DMS 273 treated with DMSO at 0.1 percent for 48 hours (cell line): ENCODE results near the gene HELT.
A peak's percentile ranks its signal among the peaks of the same experiment; 100 is the strongest.
"Not testable (repeated sequence)": the region's sequence is repeated elsewhere in the genome, so short reads cannot be mapped to it uniquely, and the experiment has no call there.

Experiments
- DNase-seq: peaks from one replicate; lab custom pipeline; 2025; lab: John Stamatoyannopoulos, UW

Gene HELT

DNA sequence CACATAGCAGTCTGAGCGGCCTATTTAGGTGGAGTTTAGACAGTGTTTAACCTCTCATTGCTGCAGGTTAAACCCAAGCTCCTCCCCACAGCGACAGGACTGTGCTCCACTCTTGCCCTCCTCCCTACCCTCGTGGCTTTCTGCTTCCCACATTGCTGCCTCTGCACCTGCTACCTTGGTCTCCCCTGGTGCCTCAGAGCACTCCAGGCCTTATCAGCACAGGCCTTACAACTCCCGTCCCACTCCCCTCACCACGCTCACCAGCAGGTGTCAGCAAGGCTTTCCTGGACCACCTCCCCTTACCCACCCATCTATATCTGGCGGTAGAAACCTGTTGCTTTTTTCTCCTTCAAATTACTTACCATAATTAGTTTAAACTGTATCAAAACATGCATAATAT, 18.6 kb downstream of the HELT start:
- no peak for DNase-seq

DNA sequence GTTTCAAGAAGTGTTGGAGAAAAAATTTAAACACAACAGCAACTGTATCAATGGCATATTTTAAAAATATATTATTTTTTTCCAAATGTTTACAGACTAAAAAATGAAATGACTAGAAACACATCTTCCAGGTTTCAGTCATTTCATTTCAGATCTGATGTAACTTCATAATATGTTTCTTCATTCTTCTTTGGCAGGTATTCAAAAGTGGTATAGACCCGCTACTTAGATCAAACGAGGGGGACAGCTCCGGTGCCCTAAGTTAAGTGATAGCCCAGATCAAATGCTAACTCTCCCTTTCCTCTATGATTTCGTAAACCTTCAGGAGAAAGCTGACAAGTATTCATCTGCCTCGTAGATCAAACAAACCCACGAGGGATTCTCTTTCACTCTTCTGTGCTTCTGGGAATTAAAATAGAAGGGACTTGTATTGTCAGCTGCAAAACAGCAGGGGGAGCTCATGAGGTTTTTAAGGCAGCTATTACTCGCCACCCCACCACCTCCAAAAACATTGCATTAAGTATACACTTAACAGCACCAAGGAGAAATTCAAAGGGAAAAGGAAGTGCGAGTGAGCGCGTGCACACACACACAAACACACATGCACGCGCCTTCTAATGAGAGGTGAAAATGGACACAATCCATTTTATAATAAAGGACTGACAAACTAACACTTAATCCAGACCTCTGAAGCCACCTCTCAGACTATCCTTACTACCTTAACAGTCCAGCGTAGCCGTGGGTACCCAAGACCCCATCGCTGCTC, 21.4 kb downstream of the HELT start:
- peak; percentile 14 for DNase-seq

GRCh38 chr4:185040523-185040922, 22.2 kb downstream of the HELT start:
- no peak for DNase-seq

- DNase-seq, result not testable (repeated sequence)
Observed at GRCh38 chr4:185050286-185050685, 32.0 kb downstream of the HELT start.

DNA sequence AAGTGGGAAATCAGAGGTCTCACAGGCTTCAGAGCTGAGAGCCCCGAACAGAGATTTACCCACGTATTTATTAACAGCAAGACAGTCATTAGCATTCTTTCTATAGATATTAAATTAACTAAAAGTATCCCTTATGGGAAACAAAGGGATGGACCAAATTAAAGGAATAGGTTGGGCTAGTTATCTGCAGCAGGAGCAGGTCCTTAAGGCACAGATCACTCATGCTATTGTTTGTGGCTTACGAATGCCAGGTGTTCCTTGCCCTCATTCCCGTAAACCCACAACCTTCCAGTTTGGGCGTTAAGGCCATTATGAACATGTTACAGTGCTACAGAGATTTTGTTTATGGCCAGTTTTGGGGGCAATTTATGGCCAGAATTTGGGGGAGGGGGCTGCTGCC, 33.0 kb downstream of the HELT start:
- DNase-seq, result not testable (repeated sequence)

DNA sequence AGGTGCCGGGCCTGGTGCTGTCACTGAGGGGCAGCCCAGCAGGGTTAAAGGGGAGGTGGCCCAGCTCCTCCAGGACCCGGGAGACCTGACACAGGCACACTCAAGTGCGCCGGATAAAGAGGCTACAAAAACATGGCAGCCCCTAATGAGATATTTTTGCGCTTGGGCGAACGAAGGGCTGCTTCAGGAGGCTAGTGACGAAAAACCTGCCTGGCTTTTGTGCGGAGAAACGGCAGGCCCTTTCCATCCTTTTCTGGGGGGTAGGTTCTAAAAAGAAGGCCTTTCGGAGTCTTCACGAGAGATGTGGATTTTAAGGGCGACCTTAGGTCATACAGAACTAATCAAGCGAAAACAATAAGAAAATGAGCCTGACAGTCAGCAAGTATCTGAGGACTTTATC, 35.5 kb downstream of the HELT start:
- DNase-seq, result no peak

GRCh38 chr4:185054272-185054671, 36.0 kb downstream of the HELT start:
- no peak for DNase-seq

DNA sequence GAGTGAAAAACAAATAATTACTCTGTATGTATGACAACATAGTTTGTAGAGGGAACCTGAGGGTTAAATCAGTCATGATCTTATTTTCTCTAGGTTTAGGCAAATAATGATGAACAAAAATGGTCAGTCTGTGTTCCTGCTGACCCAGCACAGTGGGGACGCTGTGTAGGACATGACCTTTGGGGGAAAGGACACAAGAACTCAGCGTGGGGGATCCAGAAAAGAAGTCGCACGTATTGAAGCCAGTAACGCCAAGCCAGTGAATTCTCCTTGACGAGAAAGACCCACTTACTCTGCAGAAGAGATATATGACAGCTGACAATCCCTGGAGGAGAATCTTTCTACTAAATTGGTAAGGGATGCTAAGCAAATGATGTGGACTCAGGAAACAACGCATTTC, 36.6 kb downstream of the HELT start:
- no peak for DNase-seq

- no peak for DNase-seq
Observed at GRCh38 chr4:185061610-185062009, 43.3 kb downstream of the HELT start.

- no peak for DNase-seq
Observed at GRCh38 chr4:185062606-185063005, 44.3 kb downstream of the HELT start.

GRCh38 chr4:185066179-185066578, 47.9 kb downstream of the HELT start:
- no peak for DNase-seq

GRCh38 chr4:185068837-185069236, 50.5 kb downstream of the HELT start:
- DNase-seq, result no peak
